HG03439 (cell line): ENCODE results near the gene OR10AD1.
"Not testable (repeated sequence)": the region's sequence is repeated elsewhere in the genome, so short reads cannot be mapped to it uniquely, and the experiment has no call there.

Experiments used
- ATAC-seq: cut with Tn5 transposase; IDR thresholded peaks from one replicate; pipeline ENCODE4 v1.9.1; 2021; ENCODE audit warnings: mild to moderate bottlenecking, moderate library complexity; ENCODE audit not compliant: unreplicated experiment

Gene OR10AD1

GRCh38 chr12:48203192-48203591 is at the start of gene OR10AD1:
Gene OR10AD1, minus strand, starts transcription at chr12:48203292. Its CDS starts 0 bp downstream, at chr12:48203292.
- ATAC-seq: no peak

- no peak for ATAC-seq
Measured at GRCh38 chr12:48247181-48247966, 44.3 kb upstream of the OR10AD1 start.

GRCh38 chr12:48237162-48237561 is 34.1 kb upstream of the OR10AD1 start:
- ATAC-seq: no peak

GRCh38 chr12:48235796-48236333 is 32.8 kb upstream of the OR10AD1 start:
- ATAC-seq: no peak

GRCh38 chr12:48231169-48231958 is 28.3 kb upstream of the OR10AD1 start:
- ATAC-seq: not testable (repeated sequence)

- not testable (repeated sequence) for ATAC-seq
Measured at GRCh38 chr12:48224533-48224932, 21.4 kb upstream of the OR10AD1 start.

- no peak for ATAC-seq
Measured at GRCh38 chr12:48221645-48222044, 18.6 kb upstream of the OR10AD1 start.

- ATAC-seq: no peak
Measured at GRCh38 chr12:48220701-48221100, 17.6 kb upstream of the OR10AD1 start.

- ATAC-seq: no peak
Measured at GRCh38 chr12:48219631-48220030, 16.5 kb upstream of the OR10AD1 start.

GRCh38 chr12:48216785-48217184 is 13.7 kb upstream of the OR10AD1 start:
- no peak for ATAC-seq

GRCh38 chr12:48209495-48209894 is 6.4 kb upstream of the OR10AD1 start:
- ATAC-seq: not testable (repeated sequence)

GRCh38 chr12:48202766-48203165 is 326 bp downstream of the OR10AD1 start:
- ATAC-seq: no peak

GRCh38 chr12:48201516-48201915 is 1.6 kb downstream of the OR10AD1 start:
- no peak for ATAC-seq

GRCh38 chr12:48201091-48201490 is 2.0 kb downstream of the OR10AD1 start:
- no peak for ATAC-seq

GRCh38 chr12:48199774-48200221 is 3.3 kb downstream of the OR10AD1 start:
- ATAC-seq: no peak

GRCh38 chr12:48198985-48199384 is 4.1 kb downstream of the OR10AD1 start:
- ATAC-seq: no peak

GRCh38 chr12:48198672-48198971 is 4.5 kb downstream of the OR10AD1 start:
- ATAC-seq: peak; percentile 18

- ATAC-seq: peak; percentile 100
Measured at GRCh38 chr12:48197971-48198671, 5.0 kb downstream of the OR10AD1 start.

- ATAC-seq: peak; percentile 22
Measured at GRCh38 chr12:48197549-48197970, 5.5 kb downstream of the OR10AD1 start.

GRCh38 chr12:48194799-48195201 is 8.3 kb downstream of the OR10AD1 start:
- ATAC-seq: no peak

GRCh38 chr12:48193623-48194022 is 9.5 kb downstream of the OR10AD1 start:
- no peak for ATAC-seq
